HL-60 (cell line): ENCODE data around the gene MOGAT3.

Experiments
- DNase-seq, 2 experiments: peaks; one replicate each; pipeline ENCODE4 v3.0.0-alpha.2; 2010 to 2020; ENCODE audit warnings: low read depth in 1 of 2, low spot score in 1 of 2
- H3K27ac ChIP-seq: fragments of 250-450 bp; sonication (Bioruptor Pico); replicated peaks from 2 replicates; pipeline ENCODE4 v1.5.1; 2020; ENCODE audit warnings: mild to moderate bottlenecking, moderate library complexity
- H3K27me3 ChIP-seq: fragments of 250-450 bp; sonication (Bioruptor Pico); 2 replicates; pipeline ENCODE4 v1.5.1; 2021; ENCODE audit warnings: mild to moderate bottlenecking, moderate library complexity; ENCODE audit not compliant: insufficient read depth, poor library complexity, severe bottlenecking
- H3K4me3 ChIP-seq: replicated peaks from 2 replicates; pipeline ENCODE4 v1.5.1; 2011; ENCODE audit warnings: mild to moderate bottlenecking, control low read depth, low read length; ENCODE audit not compliant: insufficient read depth
- GABPA ChIP-seq: IDR thresholded peaks from 2 replicates; pipeline ENCODE4 v1.6.1; 2012; ENCODE audit warnings: low read depth
- POLR2AphosphoS5 ChIP-seq: IDR thresholded peaks from 2 replicates; pipeline ENCODE4 v1.6.1; 2012; ENCODE audit warnings: low read depth
- SPI1 ChIP-seq: IDR thresholded peaks from 2 replicates; pipeline ENCODE4 v1.6.1; 2012; ENCODE audit warnings: low read depth, mild to moderate bottlenecking, borderline replicate concordance
- TF ChIP-seq, protein P1 (sequence below): IDR thresholded peaks from one replicate; pipeline ENCODE4 v1.5.1; 2011; ENCODE audit warnings: low read length, control low read depth, inconsistent platforms; ENCODE audit not compliant: insufficient read depth
- TF ChIP-seq, protein P2 (sequence below): IDR thresholded peaks from 2 replicates; pipeline ENCODE4 v1.6.1; 2012; ENCODE audit warnings: low read depth; ENCODE audit not compliant: insufficient replicate concordance

The MOGAT3 gene

DNA sequence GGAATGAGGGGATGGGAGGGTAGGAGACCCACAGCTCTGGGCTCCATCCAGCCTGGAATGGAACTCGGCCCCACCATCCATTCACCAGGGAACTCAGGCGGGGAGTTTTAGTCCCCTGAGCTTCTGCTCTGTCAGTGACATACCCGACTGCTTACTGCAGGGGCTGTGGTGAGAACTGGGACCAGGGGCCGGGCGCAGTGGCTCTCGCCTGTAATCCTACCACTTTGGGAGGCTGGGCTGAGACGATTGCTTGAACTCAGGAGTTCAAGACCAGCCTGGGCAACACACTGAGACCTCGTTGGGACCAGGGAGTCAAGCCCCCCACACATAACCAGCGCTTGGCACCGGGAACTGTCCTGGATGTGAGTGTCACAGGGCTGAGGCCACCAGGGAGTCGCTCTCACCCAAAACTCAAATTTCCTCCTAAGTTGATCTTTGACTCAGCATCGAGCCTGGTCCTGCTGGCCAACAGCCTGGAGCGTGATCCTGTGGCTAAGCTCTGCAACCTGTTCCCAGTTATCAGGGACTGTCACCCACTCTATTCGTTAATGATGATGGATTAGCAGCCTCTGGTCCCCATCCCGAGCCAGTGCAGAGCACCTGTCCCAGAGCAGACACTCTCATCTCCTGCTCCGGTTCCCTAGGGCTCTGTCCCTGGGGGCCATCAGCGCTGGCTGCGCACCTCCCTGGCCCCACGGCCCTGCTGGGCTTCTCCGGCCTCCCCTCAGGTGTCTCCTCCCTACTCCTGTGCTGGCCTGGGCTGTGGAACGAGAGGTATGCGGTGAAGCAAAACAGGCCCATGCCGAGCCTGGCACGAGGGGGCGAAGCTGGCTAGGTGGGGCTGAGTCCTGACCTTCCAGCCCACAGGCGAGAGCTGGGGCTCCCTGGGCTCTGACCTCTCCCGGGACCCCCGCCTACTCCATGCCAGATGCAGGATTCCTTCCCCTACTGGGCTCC, 37.7 kb upstream of the MOGAT3 start:
- TF ChIP-seq SPI1 (no peak), GABPA (no peak), POLR2AphosphoS5 (no peak)
- TF ChIP-seq, protein P1, sequence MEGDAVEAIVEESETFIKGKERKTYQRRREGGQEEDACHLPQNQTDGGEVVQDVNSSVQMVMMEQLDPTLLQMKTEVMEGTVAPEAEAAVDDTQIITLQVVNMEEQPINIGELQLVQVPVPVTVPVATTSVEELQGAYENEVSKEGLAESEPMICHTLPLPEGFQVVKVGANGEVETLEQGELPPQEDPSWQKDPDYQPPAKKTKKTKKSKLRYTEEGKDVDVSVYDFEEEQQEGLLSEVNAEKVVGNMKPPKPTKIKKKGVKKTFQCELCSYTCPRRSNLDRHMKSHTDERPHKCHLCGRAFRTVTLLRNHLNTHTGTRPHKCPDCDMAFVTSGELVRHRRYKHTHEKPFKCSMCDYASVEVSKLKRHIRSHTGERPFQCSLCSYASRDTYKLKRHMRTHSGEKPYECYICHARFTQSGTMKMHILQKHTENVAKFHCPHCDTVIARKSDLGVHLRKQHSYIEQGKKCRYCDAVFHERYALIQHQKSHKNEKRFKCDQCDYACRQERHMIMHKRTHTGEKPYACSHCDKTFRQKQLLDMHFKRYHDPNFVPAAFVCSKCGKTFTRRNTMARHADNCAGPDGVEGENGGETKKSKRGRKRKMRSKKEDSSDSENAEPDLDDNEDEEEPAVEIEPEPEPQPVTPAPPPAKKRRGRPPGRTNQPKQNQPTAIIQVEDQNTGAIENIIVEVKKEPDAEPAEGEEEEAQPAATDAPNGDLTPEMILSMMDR, result no peak
- TF ChIP-seq, protein P2, sequence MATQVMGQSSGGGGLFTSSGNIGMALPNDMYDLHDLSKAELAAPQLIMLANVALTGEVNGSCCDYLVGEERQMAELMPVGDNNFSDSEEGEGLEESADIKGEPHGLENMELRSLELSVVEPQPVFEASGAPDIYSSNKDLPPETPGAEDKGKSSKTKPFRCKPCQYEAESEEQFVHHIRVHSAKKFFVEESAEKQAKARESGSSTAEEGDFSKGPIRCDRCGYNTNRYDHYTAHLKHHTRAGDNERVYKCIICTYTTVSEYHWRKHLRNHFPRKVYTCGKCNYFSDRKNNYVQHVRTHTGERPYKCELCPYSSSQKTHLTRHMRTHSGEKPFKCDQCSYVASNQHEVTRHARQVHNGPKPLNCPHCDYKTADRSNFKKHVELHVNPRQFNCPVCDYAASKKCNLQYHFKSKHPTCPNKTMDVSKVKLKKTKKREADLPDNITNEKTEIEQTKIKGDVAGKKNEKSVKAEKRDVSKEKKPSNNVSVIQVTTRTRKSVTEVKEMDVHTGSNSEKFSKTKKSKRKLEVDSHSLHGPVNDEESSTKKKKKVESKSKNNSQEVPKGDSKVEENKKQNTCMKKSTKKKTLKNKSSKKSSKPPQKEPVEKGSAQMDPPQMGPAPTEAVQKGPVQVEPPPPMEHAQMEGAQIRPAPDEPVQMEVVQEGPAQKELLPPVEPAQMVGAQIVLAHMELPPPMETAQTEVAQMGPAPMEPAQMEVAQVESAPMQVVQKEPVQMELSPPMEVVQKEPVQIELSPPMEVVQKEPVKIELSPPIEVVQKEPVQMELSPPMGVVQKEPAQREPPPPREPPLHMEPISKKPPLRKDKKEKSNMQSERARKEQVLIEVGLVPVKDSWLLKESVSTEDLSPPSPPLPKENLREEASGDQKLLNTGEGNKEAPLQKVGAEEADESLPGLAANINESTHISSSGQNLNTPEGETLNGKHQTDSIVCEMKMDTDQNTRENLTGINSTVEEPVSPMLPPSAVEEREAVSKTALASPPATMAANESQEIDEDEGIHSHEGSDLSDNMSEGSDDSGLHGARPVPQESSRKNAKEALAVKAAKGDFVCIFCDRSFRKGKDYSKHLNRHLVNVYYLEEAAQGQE, result no peak
- H3K4me3 ChIP-seq, result no peak overlapping the region
- no peak for DNase-seq
- H3K27me3 ChIP-seq, result no peaks in the 10 kb centered on the region
- H3K27ac ChIP-seq, result no peak overlapping the region; the same call in 1 of the 2 replicates

DNA sequence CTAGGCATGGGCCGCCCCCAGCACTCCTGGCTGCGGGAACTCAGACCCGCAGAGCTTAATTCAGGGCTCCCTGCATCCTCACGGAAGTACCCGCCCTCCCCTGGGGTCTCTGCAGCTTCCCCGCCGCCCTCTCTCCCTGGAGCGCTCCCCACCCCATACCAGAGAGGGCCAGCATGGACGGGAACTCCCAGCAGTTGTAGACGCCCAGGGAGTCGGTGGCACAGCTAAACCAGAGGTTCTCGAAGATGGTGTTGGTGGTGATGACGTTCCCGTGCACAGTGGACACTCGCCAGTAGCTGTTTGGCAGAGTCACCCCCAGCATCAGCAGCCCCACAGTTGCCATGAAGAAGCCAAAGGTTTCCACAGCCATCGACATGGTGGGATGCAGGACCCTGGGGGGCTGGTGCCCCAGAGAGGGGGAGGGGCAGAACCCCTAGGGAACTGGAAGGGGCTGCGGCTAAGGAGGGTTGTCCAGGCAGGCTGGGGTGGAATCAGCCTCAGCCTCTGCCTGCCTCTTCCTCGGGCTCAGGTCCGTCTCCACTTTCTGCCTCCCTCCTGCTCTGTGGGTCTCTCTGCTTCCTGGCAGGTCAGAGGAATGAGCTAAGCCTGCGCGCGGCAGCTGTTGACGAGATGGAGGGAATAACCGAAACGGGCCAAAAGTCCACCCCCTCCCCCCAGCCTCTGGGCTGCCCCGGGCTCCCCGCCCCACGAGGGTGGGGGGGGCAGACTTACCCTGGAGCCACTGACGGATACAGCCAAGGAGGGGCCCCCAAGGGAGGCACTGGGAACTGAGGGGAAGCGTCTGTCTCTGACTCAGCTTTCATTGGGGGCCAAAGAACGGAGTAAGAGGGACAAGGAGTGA, 36.6 kb upstream of the MOGAT3 start, which contains the start of gene CLDN15:
TSS of gene CLDN15 (minus strand) at position 597 of the 862 bp plus-strand sequence. CDS start at position 376, 221 bp downstream.
- H3K27ac ChIP-seq, result no peak within 1 kb of the TSS
- TF ChIP-seq, protein P2, result no peak
- no peak within 1 kb of the TSS for H3K4me3 ChIP-seq
- DNase-seq, result no peak
- no peaks in the 10 kb centered on the region for H3K27me3 ChIP-seq

DNA sequence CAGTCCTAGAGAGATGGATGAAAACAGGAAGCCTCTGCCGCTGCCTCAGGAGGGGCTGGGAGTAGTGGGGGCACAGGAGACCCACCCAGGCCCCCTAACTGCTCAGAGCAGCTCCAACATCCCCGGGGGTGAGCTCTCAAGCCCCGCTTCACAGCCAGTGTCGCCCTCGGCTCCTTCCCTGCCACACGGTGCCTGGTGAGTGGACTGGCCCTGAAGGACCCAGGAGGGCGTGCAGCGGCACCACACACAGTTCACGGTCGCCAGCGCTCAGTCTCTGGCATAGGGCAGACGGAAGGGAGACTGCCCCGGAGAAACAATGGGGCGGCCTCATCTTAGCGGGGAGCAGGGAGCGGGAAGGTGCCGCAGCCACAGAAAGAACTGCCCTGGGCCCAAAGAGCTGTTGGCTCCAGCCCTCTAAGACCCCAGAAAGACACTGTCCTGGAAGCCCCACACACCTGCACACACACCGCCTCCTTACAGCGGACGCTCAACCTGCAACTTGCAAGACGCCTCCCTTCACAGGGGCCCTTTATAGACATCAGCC, 35.5 kb upstream of the MOGAT3 start:
- TF ChIP-seq, protein P1, result no peak
- TF ChIP-seq POLR2AphosphoS5, result no peak
- TF ChIP-seq GABPA, result no peak
- TF ChIP-seq, protein P2, result no peak
- no peak for TF ChIP-seq SPI1
- Histone ChIP-seq H3K27ac (no peak overlapping the region), H3K4me3 (no peak overlapping the region), H3K27me3 (no peaks in the 10 kb centered on the region)
- DNase-seq, result no peak
